Right hindlimb (tissue), 1 donor: ENCODE measurements around the gene FES.
A peak's percentile ranks its signal among the peaks of the same experiment; 100 is the strongest.

Source experiments
- DNase-seq: peaks from one replicate; pipeline ENCODE4 v3.0.0-alpha.2; 2018

The FES gene

GRCh38 chr15:90877315-90877714 is 7.0 kb upstream of the FES start:
- DNase-seq: no peak

- DNase-seq: no peak
Measured at GRCh38 chr15:90877996-90878395, 6.3 kb upstream of the FES start.

GRCh38 chr15:90878660-90879059 is 5.6 kb upstream of the FES start:
- DNase-seq: no peak

- no peak for DNase-seq
Measured at GRCh38 chr15:90879730-90880366, 4.5 kb upstream of the FES start.

GRCh38 chr15:90880381-90881145 is 3.7 kb upstream of the FES start:
- no peak for DNase-seq

GRCh38 chr15:90881181-90881977 is 2.9 kb upstream of the FES start:
- no peak for DNase-seq

- DNase-seq: no peak
Measured at GRCh38 chr15:90881978-90882721, 2.2 kb upstream of the FES start.

- no peak for DNase-seq
Measured at GRCh38 chr15:90882781-90883525, 1.4 kb upstream of the FES start.

GRCh38 chr15:90883526-90883975 is 753 bp upstream of the FES start:
- DNase-seq: no peak

- DNase-seq: no peak
Measured at GRCh38 chr15:90884719-90885431, 571 bp downstream of the FES start.

GRCh38 chr15:90885432-90886290 is 1.4 kb downstream of the FES start:
- DNase-seq: peak; percentile 87

- no peak for DNase-seq
Measured at GRCh38 chr15:90886291-90886614, 1.9 kb downstream of the FES start.

GRCh38 chr15:90887037-90887481 is 2.8 kb downstream of the FES start:
- no peak for DNase-seq

- DNase-seq: no peak
Measured at GRCh38 chr15:90889313-90889730, 5.0 kb downstream of the FES start.

GRCh38 chr15:90889736-90890456 is 5.6 kb downstream of the FES start:
- DNase-seq: no peak

- no peak for DNase-seq
Measured at GRCh38 chr15:90890839-90891238, 6.5 kb downstream of the FES start.

GRCh38 chr15:90891346-90891949 is 7.1 kb downstream of the FES start:
- no peak for DNase-seq

- DNase-seq: no peak
Measured at GRCh38 chr15:90892023-90892422, 7.7 kb downstream of the FES start.

GRCh38 chr15:90892498-90893174 is 8.3 kb downstream of the FES start:
- DNase-seq: no peak
